NCI-H2196 (cell line): ENCODE data around the gene KRT6C.
"Not testable (repeated sequence)": the region's sequence is repeated elsewhere in the genome, so short reads cannot be mapped to it uniquely, and the experiment has no call there.

ENCODE experiments used
- DNase-seq: peaks from one replicate; lab custom pipeline; 2025; ENCODE audit not compliant: unreplicated experiment; lab: John Stamatoyannopoulos, UW

KRT6C gene

DNA sequence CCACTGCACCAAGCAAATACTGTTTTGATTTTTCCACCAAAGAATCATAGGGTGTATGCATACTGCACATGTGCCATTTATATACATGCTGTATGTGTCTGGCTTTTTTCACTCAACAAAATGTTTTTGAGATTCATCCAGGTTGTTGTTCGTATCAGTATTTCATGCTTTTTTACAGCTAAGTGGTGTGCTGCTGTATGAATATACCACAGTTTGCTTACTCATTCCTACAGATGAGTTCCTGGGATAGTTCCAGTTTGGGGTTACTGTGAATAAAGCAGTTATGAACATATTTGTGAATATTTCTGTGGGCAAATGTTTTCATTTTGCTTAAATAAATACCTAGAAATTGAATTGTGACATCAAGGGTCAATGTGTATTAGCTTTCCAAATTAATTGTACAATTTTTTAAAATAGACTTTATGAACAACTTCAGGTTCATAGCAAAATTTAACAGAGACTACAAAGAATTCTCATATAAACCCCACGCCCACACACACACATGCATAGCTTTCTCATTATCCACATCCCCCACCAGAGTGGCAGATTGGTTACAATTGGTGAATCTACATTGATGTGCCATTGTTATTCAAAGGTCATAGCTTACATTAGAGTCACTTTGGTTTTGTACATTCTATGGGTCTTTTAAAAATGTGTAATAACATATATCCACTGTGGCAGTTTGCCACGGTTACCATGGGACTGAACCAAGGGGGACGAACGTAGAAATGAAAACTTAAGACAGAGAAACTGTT lies 26.4 kb upstream of the KRT6C start:
- DNase-seq, result no peak

DNA sequence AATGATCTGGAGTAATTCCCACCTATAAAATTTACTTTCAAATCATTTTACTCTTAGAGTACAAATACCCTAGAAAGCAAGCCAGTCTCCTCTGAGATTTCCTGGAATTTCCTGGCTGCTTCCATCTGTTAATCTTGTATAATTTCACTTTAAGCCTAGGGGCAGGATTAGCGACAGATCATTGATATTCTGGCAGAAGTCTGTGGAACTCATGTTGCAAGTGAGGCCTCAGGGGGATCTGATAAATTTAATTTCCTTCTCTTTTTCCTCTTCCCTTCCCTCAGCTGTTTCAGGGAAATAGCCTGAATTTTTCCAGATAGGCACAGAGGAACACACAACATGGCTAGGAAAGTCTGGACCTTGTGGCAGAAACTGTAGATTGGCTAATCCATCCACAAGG lies 25.3 kb upstream of the KRT6C start:
- no peak for DNase-seq

GRCh38 chr12:52497975-52498374 lies 24.4 kb upstream of the KRT6C start:
- no peak for DNase-seq

- DNase-seq, result no peak
Observed at GRCh38 chr12:52496590-52497071, 23.0 kb upstream of the KRT6C start.

DNA sequence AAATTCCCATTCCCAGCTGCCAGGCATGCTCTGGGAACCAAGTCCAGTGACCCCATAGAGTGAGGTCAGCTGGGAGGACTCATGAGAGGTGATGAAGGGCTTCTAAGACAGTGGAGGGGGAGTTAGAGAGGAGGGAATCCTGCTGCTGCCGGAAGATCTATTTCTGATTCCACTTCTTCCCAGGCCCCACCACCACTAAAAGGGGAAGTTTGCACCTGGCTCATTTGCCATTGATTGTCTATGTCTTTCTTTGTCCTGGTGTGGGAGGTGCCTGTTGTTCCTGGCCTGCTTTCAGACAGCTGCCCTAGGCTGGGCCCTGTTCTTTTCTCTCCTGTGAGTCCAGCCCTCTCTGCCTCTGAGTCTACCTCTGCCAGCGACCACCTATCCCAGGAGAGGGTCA lies 22.4 kb upstream of the KRT6C start:
- DNase-seq, result peak; percentile 48

- DNase-seq, result peak; percentile 77
Observed at GRCh38 chr12:52495389-52495788, 21.8 kb upstream of the KRT6C start.

DNA sequence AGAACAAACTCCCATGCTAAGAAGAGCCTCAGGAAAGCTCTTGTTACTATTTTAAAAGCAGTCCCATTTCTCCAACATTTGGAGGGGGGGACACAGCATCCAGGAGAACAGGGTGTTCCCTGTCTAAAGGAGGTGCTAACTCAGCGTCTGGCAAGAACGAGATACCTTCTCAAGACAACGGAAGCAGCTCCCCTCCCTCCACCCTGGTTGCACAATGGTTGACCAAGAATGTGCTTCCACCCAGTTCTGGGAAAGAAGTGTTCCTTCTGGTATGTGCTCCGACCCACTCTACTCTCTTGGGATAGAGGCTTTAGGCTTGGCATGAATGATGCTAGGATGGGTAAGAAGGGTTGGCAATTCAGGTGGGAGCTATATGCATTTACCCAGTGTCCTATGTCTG lies 20.9 kb upstream of the KRT6C start:
- DNase-seq, result no peak

- no peak for DNase-seq
Observed at GRCh38 chr12:52494100-52494499, 20.5 kb upstream of the KRT6C start.

DNA sequence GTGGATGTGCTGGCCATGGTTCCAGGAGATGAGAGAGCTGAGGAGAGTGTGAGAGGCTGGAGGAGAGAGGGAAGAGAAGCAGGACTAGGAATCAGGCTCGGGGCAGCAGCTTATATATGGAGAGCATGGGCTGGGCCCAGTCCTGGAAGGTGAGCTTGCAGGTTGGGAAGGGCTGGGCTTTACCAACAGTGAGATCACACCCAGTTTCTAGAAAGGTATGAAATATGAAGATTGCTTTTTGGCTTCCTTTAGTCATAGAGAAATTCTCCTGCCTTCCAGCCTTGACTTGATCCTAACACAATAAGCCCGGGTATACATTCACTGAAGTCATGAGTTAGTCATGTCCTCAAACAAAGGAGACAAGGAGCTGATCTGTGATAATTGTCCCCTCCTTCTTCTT lies 19.6 kb upstream of the KRT6C start, which contains the start of gene KRT6A:
KRT6A (minus strand) TSS at position 86 of the 400 bp plus-strand sequence; CDS start at position 17, 69 bp downstream.
- DNase-seq, result no peak

- not testable (repeated sequence) for DNase-seq
Observed at GRCh38 chr12:52492405-52492804, 18.8 kb upstream of the KRT6C start.

DNA sequence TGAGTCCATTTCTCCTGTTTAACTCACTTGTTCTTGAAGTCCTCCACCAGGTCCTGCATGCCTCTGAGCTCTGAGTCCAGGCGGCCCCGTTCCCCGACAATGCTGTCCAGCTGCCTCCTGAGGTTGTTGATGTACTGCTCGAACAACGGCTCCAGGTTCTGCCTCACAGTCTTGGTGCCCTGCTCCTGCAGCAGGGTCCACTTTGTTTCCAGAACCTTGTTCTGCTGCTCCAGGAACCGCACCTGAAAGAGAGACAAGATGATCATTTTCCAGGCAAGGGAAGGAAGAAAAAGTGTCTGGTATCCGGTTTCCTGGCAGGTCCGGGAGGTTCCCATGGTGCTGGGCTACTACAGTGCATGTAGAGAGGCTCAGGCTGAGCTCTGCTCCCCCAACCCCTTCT lies 17.9 kb upstream of the KRT6C start:
- DNase-seq, result not testable (repeated sequence)

- no peak for DNase-seq
Observed at GRCh38 chr12:52488736-52489135, 15.1 kb upstream of the KRT6C start.

DNA sequence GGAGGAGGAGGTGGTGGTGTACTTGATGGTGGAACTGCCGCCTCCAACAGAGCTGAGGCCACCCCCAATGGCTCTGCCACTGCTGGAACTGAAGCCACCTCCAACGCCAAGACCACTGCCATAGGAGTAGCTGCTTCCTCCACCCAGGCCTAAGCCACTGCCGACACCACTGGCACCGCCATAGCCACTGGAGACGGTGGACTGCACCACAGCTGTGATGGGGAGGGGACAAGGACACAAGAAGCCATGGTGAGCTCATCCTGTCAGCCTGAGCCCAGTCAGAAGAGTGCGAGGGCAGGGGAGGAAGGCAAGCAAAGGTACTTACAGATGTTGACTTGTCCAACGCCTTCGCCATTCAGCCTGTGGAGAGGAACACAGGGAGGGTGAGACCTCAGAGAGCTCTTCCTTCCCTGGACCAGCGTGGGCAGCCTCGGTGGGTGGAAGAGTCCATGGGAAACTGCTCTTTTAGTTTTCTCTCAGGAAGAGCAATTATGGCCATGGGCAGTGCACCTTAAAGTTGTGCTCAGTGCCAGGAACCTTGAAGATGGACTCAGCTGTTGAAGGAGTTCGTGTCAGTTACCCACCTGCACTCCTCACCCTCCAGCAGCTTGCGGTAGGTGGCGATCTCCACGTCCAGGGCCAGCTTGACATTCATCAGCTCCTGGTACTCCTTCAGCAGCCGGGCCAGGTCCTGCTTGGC lies 14.3 kb upstream of the KRT6C start:
- DNase-seq, result not testable (repeated sequence)

DNA sequence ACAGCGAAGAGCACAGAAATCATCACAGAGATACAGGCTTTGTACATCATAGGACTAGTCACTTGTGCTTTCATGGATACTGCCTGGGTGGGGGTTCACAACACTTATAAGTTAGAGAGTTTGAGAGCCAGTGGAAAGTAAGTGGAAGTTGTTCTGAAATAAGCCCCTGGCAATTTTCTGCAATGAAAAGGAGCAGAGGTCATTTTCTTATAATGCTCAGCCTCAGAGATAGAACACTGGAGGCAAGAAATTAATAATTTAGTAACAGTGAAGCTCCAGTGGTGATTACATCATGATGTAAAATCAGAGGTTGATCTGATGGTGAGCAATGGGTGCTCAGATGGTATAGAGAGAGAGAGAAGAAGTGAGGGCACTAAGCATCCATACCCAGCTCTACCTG lies 13.6 kb upstream of the KRT6C start:
- DNase-seq, result no peak

- DNase-seq, result no peak
Observed at GRCh38 chr12:52486166-52487105, 12.8 kb upstream of the KRT6C start.

DNA sequence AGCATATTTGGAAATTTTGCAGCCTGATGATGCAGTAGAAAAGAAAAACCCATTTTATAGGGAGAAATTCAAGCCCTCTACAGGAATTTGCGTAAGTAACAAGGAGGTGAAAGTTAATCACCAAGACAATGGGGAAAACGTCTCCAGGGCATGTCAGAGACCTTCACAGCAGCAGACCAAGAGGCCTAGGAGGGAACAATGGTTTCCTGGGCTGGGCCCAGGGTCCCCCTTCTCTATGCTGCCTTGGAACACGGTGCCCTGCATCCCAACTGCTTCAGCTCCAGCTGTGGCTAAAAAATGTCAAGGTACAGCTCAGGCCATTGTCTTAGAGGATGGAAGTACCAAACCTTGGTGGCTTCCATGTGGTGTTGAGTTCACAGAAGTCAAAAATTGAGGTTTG lies 6.5 kb upstream of the KRT6C start:
- no peak for DNase-seq

DNA sequence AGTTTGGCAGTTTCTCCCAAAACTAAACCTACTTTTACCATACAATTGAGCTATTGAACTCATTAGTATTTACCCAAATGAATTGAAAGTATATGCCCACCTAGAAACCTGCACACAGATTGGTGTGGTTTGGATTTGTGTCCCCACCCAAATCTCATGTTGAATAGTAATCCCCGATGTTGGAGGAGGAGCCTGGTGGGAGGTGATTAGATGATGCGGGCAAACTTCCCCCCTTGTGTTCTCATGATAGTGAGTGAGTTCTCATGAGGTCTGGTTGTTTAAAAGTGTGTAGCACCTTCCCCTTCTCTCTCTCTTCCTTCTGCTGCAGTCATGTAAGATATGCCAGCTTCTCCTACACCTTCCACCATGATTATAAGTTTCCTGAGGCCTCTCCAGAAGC lies 4.0 kb upstream of the KRT6C start:
- no peak for DNase-seq

GRCh38 chr12:52474212-52474611 lies 607 bp upstream of the KRT6C start:
- no peak for DNase-seq

GRCh38 chr12:52469853-52470252 lies 3.8 kb downstream of the KRT6C start:
- no peak for DNase-seq

DNA sequence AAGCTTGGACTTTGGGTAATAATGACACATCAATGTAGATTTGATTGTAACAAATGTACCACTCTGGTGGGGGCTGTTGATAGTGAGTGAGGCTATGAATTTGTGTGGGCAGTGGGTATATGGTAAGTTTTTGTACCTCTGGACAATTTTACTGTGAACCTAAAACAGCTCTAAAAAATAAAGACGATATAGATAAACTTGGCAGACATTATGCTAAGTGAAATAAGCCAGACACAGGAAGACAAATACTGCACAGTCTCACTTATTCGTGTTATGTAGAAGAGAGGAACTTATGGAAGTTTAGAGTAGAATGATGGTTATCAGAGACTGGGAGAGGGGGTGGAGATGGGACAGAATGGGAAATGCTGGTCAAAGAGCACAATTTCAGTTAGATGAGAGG lies 8.7 kb downstream of the KRT6C start:
- DNase-seq, result no peak

DNA sequence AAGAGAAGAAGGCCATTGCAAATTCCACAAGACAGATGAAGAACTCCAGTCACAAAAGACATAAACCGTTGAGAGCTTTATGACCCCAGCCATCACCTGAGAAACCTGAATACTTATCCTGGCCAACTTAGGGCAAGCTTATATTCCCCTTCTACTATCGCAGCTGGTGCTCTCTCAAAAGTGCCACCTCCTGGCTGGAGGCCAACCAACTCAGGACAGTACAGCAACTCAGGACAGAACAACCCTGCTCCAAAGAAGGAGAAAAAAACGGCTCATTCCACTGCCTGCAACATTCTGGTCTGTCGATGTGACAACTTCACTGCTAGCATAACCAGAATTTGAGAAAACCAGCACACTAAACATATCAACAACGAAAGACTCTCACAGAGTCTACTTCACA lies 11.9 kb downstream of the KRT6C start:
- no peak for DNase-seq
